HepG2 (cell line): ENCODE data around the gene HOXA4. TPM values are rescaled to one million over a fixed set of nuclear protein-coding genes. Genes with fewer than 3 reads are reported as not detected.

Source experiments
- ATAC-seq: fragments of 200-7000 bp; cut with Tn5 transposase; 3 replicates; pipeline ENCODE4 v1.9.1; 2020; ENCODE audit warnings: mild to moderate bottlenecking, moderate library complexity
- BruUV-seq: library from RNA; stranded (reverse); fragments of 400-500 nt; replicated peaks from 2 replicates; lab custom pipeline; 2021; lab: Mats Ljungman, UMichigan
- CTCF ChIA-PET: fragments of 300-600 bp; formaldehyde crosslinking; extraction: SDS; loops from one replicate; lab custom pipeline; 2021; ENCODE audit warnings: low total read pairs, inconsistent platforms, low intra/inter-chr PET ratio; lab: Yijun Ruan, JAX
- POLR2A ChIA-PET: fragments of 350-600 bp; sonication (Branson Sonifier 250); formaldehyde crosslinking; loops from one replicate; lab custom pipeline; 2020; ENCODE audit warnings: antibody characterized with exemption, inconsistent platforms; lab: Yijun Ruan, JAX
- DNase-seq: peaks from one replicate; pipeline ENCODE4 v3.0.0-alpha.2; 2015; ENCODE audit warnings: low spot score
- FAIRE-seq: peaks from 3 replicates; lab custom pipeline; 2011; peaks lifted over from hg19 to GRCh38; lab: Jason Lieb, UNC
- H2AFZ ChIP-seq: one replicate; pipeline ENCODE4 v1.6.1; 2011; ENCODE audit warnings: low read length, inconsistent platforms
- H3K27ac ChIP-seq: fragments of 300-600 bp; 3 replicates; pipeline ENCODE4 v1.8.0; 2011; ENCODE audit warnings: mixed run types, mild to moderate bottlenecking, mixed read lengths, low read length, inconsistent platforms; ENCODE audit not compliant: insufficient read depth; ENCODE audit errors: extremely low read length
- H3K27me3 ChIP-seq, 2 experiments: fragments of 200-600 bp in 1 of 2; 2 replicates in 1 of 2; 3 replicates in 1 of 2; pipeline versions ENCODE4 v1.6.0 to v1.8.0; 2011; ENCODE audit warnings: low read length in 2 of 2, mild to moderate bottlenecking in 2 of 2, moderate library complexity in 2 of 2, inconsistent platforms in 1 of 2; ENCODE audit not compliant: insufficient read depth in 2 of 2, control insufficient read depth in 1 of 2
- H3K36me3 ChIP-seq, 2 experiments: fragments of 200-600 bp in 1 of 2; replicated peaks in 1 of 2; 2 replicates in 1 of 2; 3 replicates in 1 of 2; pipeline versions ENCODE4 v1.5.1 to v1.8.0; 2011; ENCODE audit warnings: low read length in 2 of 2, inconsistent platforms in 1 of 2; ENCODE audit not compliant: insufficient read depth in 2 of 2, control insufficient read depth in 1 of 2
- H3K4me1 ChIP-seq: 2 replicates; pipeline ENCODE4 v1.5.1; 2012; ENCODE audit warnings: low read length, inconsistent platforms; ENCODE audit not compliant: insufficient read depth
- H3K4me2 ChIP-seq: 2 replicates; pipeline ENCODE4 v1.6.0; 2011; ENCODE audit warnings: low read depth, low read length, inconsistent platforms
- H3K4me3 ChIP-seq, 3 experiments: fragments of 200-600 bp in 1 of 3; sonication (generic), shearing (Covaris generic) in 1 of 3; replicated peaks in 1 of 3; 2 replicates each; pipeline ENCODE4 v1.5.1; 2011 to 2016; ENCODE audit warnings: low read length in 3 of 3, inconsistent platforms in 2 of 3, low read depth in 2 of 3, mild to moderate bottlenecking in 2 of 3, control low read depth in 1 of 3, mixed read lengths in 1 of 3; ENCODE audit not compliant: insufficient read depth in 1 of 3
- H3K79me2 ChIP-seq: one replicate; pipeline ENCODE4 v1.6.1; 2011; ENCODE audit warnings: low read length, inconsistent platforms; ENCODE audit not compliant: insufficient read depth
- H3K9ac ChIP-seq: 2 replicates; pipeline ENCODE4 v1.6.0; 2011; ENCODE audit warnings: mild to moderate bottlenecking, low read depth, low read length, inconsistent platforms; ENCODE audit not compliant: insufficient read depth
- H3K9me3 ChIP-seq: 2 replicates; pipeline ENCODE4 v1.5.1; 2012; ENCODE audit warnings: mild to moderate bottlenecking, low read length
- H4K20me1 ChIP-seq: 2 replicates; pipeline ENCODE4 v1.6.0; 2011; ENCODE audit warnings: inconsistent platforms, mild to moderate bottlenecking, low read length, moderate library complexity; ENCODE audit not compliant: insufficient read depth
- ADNP ChIP-seq: sonication (generic); formaldehyde crosslinking; IDR thresholded peaks from 2 replicates; pipeline ENCODE4 v1.4.0; 2020; ENCODE audit warnings: missing genetic modification reagents
- AKAP8 ChIP-seq: sonication (generic); formaldehyde crosslinking; IDR thresholded peaks from 2 replicates; pipeline ENCODE4 v1.5.1; 2020; ENCODE audit warnings: mild to moderate bottlenecking, missing genetic modification reagents
- ATAD3A ChIP-seq: sonication (generic); formaldehyde crosslinking; IDR thresholded peaks from 2 replicates; pipeline ENCODE4 v1.4.0; 2020; ENCODE audit warnings: missing genetic modification reagents
- CEBPB ChIP-seq: IDR thresholded peaks from 2 replicates; pipeline ENCODE4 v1.6.1; 2011; ENCODE audit warnings: low read depth, low read length, improper control_type of control experiment, borderline replicate concordance
- POLR2AphosphoS2 ChIP-seq: IDR thresholded peaks from 2 replicates; pipeline ENCODE4 v1.6.1; 2011; ENCODE audit warnings: low read depth, low read length, improper control_type of control experiment
- SALL2 ChIP-seq: sonication (generic); formaldehyde crosslinking; IDR thresholded peaks from 2 replicates; pipeline ENCODE4 v1.8.1; 2023; ENCODE audit warnings: mild to moderate bottlenecking, missing genetic modification reagents, inconsistent platforms
- SOX6 ChIP-seq, 2 experiments: fragments of 450-650 bp in 1 of 2; sonication (generic) in 1 of 2; formaldehyde crosslinking in 1 of 2; IDR thresholded peaks; 2 replicates each; pipeline versions ENCODE4 v1.4.0 to v1.6.1; 2017 to 2020; ENCODE audit warnings: antibody characterized with exemption in 1 of 2, mild to moderate bottlenecking in 1 of 2, missing genetic modification reagents in 1 of 2
- TBP ChIP-seq: sonication (generic); formaldehyde crosslinking; IDR thresholded peaks from 2 replicates; pipeline ENCODE4 v1.5.0; 2020; ENCODE audit warnings: missing genetic modification reagents
- ZNF773 ChIP-seq: sonication (generic); formaldehyde crosslinking; IDR thresholded peaks from 2 replicates; pipeline ENCODE4 v1.4.0; 2020; ENCODE audit warnings: missing genetic modification reagents, borderline replicate concordance
- WGBS: methylation state at CpG from one replicate; pipeline ENCODE4 v1.1.6; 2017; ENCODE audit warnings: low lambda C conversion rate; 5-methylcytosine and 5-hydroxymethylcytosine counted together
- in situ Hi-C: cut with HindIII; loops from 2 replicates; pipeline ENCODE4 v1.10.0; 2017; ENCODE audit warnings: low pct_unique_long_range_greater_than_20kb; ENCODE audit not compliant: extremely low pct_ligation_motif_present
- intact Hi-C: fragments of 100-400 bp; cut with micrococcal nuclease; formaldehyde crosslinking; loops from one replicate; pipeline ENCODE4 v1.10.0; 2022; ENCODE audit not compliant: unreplicated experiment
- polyA plus RNA-seq, 8 experiments: library from polyadenylated mRNA; depleted of rRNA in 3 of 8; stranded (reverse) in 7 of 8; unstranded in 1 of 8; fragments of >200 nt; fragmentation: Illumina TruSeq in 4 of 8; extraction: Trizol in 4 of 8; gene quantifications; 2 replicates each; pipeline versions ENCODE4 v1.2.1 to v1.2.3, GENCODE V29; 2011 to 2016; ENCODE audit warnings: low read depth in 4 of 8, missing spikeins in 1 of 8, mixed read lengths in 1 of 8; ENCODE audit not compliant: insufficient read depth in 1 of 8
- total RNA-seq, 5 experiments: library from RNA; depleted of rRNA; stranded (reverse); fragments of >200 nt; fragmentation: Illumina TruSeq; extraction: Trizol; gene quantifications; 2 replicates each; pipeline ENCODE4 v1.2.3, GENCODE V29; 2016; ENCODE audit warnings: low read depth in 1 of 5

The HOXA4 gene
- total and polyA plus RNA-seq, 2 of the 13 experiments (the other 11 are each of a cell fraction or from before 2014, with no cell fraction given), result 2.4 to 5.4 TPM

GRCh38 chr7:27101171-27101956, 29.2 kb downstream of the HOXA4 start:
- H3K4me3 ChIP-seq, result no peak overlapping the region
- no peak overlapping the region for H3K9ac ChIP-seq
- POLR2A ChIA-PET, result no interaction called here
- DNase-seq (no peak), ATAC-seq (no peak), FAIRE-seq (no peak)
- intact Hi-C loops, result no loop called here
- no peak overlapping the region for H3K27ac ChIP-seq
- in situ Hi-C loops, result no loop called here
- no peak overlapping the region for H3K4me2 ChIP-seq
- no peaks in the 10 kb centered on the region for H3K36me3 ChIP-seq
- H3K4me1 ChIP-seq, result peaks cover 12% of the 10 kb centered on the region; the same call in 1 of the 2 replicates
- no peak overlapping the region for H2AFZ ChIP-seq
- H4K20me1 ChIP-seq, result no peaks in the 10 kb centered on the region
- H3K27me3 ChIP-seq, result no peaks in the 10 kb centered on the region
- no TSS peak for BruUV-seq
- 94% methylated on average over 25 of the region's 25 CpGs for WGBS
- no peaks in the 10 kb centered on the region for H3K9me3 ChIP-seq
- H3K79me2 ChIP-seq, result no peaks in the 10 kb centered on the region
- CTCF ChIA-PET, result no interaction called here
- TF ChIP-seq ZNF773 (CRISPR knock-in tag), result no peak
- TF ChIP-seq SOX6 (IDR thresholded peaks at IDR 0.05), result no peak
- TF ChIP-seq SOX6 (CRISPR knock-in tag; IDR thresholded peaks at IDR 0.05), result no peak
- TF ChIP-seq ATAD3A (CRISPR knock-in tag), result no peak
- TF ChIP-seq SALL2, result no peak
- no peak for TF ChIP-seq AKAP8 (CRISPR knock-in tag)
- no peak for TF ChIP-seq ADNP (CRISPR knock-in tag)
- TF ChIP-seq, all 625 proteins: peak for 0

GRCh38 chr7:27100694-27101170, 29.8 kb downstream of the HOXA4 start:
- no peak for TF ChIP-seq CEBPB
- no peak for TF ChIP-seq TBP (CRISPR knock-in tag)
- TF ChIP-seq POLR2AphosphoS2, result no peak
- TF ChIP-seq, all 625 proteins: peak for 0

More at GRCh38 chr7:27100694-27101170, 29.8 kb downstream of the HOXA4 start:
- Histone ChIP-seq H3K79me2 (no peaks in the 10 kb centered on the region), H3K27me3 (no peaks in the 10 kb centered on the region), H3K36me3 (no peaks in the 10 kb centered on the region), H3K9me3 (no peaks in the 10 kb centered on the region), H3K4me1 (peaks cover 12% of the 10 kb centered on the region; the same call in 1 of the 2 replicates), H2AFZ (no peak overlapping the region), H3K27ac (no peak overlapping the region), H4K20me1 (no peaks in the 10 kb centered on the region), H3K4me3 (no peak overlapping the region), H3K4me2 (no peak overlapping the region), H3K9ac (no peak overlapping the region)
- no peak for ATAC-seq
- intact Hi-C loops (no loop called here), in situ Hi-C loops (no loop called here)
- no TSS peak for BruUV-seq
- WGBS, result 93% methylated on average over 8 of the region's 8 CpGs
- DNase-seq, result no peak
- POLR2A ChIA-PET, result no interaction called here
- CTCF ChIA-PET, result no interaction called here
- FAIRE-seq, result no peak
